Measurements from ENCODE around the gene MGAT5. TPM values are rescaled to one million over a fixed set of nuclear protein-coding genes. Genes with fewer than 3 reads are reported as not detected.

The MGAT5 gene
- total RNA-seq, 1 donor from 2014 or later = 23.7 TPM

DNA sequence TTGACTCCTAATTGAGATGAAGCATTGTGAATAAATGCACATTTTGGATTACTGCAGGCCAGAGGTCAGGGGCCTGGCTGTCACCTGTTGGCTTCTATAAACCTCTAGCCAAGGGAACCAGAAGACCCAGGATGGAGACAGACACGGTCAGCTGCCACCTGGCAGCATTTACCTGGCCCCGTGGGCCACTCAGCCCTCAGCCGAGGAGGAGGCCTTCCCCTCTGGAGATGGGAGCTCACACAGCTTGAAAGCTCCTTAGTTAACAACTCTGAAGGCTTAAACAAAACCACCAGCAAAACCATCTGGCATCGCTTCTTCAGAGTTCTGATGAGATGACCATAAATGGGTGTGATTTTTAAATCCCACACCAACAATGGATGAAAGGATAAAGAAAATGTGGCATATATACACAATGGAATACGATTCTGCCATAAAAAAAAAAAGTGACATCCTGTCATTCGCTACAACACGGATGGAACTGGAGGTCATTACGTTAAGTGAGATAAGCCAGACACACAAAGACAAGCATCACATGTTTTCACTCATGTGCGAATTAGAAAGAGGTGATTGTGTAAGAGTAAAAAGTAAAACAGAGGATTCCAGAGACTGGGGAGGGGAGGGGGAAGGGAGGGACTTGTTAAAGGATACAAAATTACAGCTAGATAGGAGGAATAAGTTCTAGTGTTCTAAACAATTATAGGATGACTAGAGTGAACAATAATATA is 246.5 kb downstream of the MGAT5 start:
- no peaks in the 10 kb centered on the region for H3K4me1 Mint-ChIP-seq
- H3K27me3 Mint-ChIP-seq = peaks cover 5% of the 10 kb centered on the region
- H3K27ac Mint-ChIP-seq = no peak overlapping the region
- H3K36me3 Mint-ChIP-seq (ENCODE audit: low read depth) = no peaks in the 10 kb centered on the region
- H3K9me3 Mint-ChIP-seq = no peaks in the 10 kb centered on the region
- no peak overlapping the region for H3K4me3 Mint-ChIP-seq
- intact Hi-C loops (cut with micrococcal nuclease) = no loop called here
- DNase-seq = no peak

DNA sequence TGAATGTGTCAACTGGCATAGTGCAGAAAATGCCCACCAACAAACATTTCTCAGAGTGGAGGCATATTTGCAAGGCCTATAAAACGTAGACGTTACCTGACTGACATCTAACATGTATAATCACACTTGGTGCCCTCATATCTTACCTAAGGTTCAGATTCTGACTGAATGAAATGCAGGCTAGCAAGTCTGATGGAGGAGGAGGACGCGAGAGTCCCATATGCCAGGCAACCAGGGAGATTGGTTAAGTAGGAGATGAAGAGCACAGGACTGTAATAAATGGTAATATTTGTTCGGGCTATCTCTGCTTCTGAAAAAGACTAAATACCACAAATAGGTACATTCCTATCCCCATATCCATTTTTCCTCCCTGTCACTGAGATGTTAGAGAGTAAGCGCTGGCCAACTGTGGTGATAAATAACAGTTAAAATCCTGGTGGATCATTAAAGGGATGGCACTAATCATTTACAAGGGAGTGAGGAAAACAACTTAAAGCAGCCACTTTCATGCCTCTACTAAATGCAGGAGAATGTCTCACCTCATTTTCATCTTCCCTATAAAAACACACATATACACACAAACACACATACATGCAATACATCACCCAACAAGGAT is 247.7 kb downstream of the MGAT5 start:
- Mint-ChIP-seq H3K4me1 (no peaks in the 10 kb centered on the region), H3K36me3 (ENCODE audit: low read depth) (no peaks in the 10 kb centered on the region), H3K27me3 (peaks cover 5% of the 10 kb centered on the region), H3K27ac (no peak overlapping the region), H3K4me3 (no peak overlapping the region), H3K9me3 (no peaks in the 10 kb centered on the region)
- intact Hi-C loops (cut with micrococcal nuclease) = no loop called here
- no peak for DNase-seq

- intact Hi-C loops (cut with micrococcal nuclease) = no loop called here
- Mint-ChIP-seq H3K27ac (no peak overlapping the region), H3K4me3 (no peak overlapping the region), H3K36me3 (ENCODE audit: low read depth) (no peaks in the 10 kb centered on the region), H3K27me3 (peaks cover 5% of the 10 kb centered on the region), H3K4me1 (no peaks in the 10 kb centered on the region), H3K9me3 (no peaks in the 10 kb centered on the region)
- no peak for DNase-seq
Observed at GRCh38 chr2:134502104-134502503, 248.2 kb downstream of the MGAT5 start.
